H1 (cell line): Measurements from ENCODE around the gene NFIX.

Source experiments
- CTCF ChIP-seq, 3 experiments: IDR thresholded peaks; 1 replicate in 2 of 3; 2 replicates in 1 of 3; pipeline versions ENCODE4 v1.5.1 to v1.6.1; 2011; ENCODE audit warnings: low read length in 3 of 3, mild to moderate bottlenecking in 3 of 3, inconsistent platforms in 2 of 3, low read depth in 1 of 3, moderate library complexity in 1 of 3; ENCODE audit not compliant: insufficient read depth in 1 of 3; ENCODE audit errors: control extremely low read depth in 1 of 3
- JUN ChIP-seq: IDR thresholded peaks from 2 replicates; pipeline ENCODE4 v1.6.1; 2011; ENCODE audit warnings: low read depth, mild to moderate bottlenecking, improper control_type of control experiment, low read length
- MAFK ChIP-seq: IDR thresholded peaks from 2 replicates; pipeline ENCODE4 v1.6.1; 2012; ENCODE audit warnings: low read depth, mild to moderate bottlenecking, improper control_type of control experiment, low read length
- POU5F1 ChIP-seq: IDR thresholded peaks from 2 replicates; pipeline ENCODE4 v1.6.1; 2011; ENCODE audit warnings: low read depth, mild to moderate bottlenecking, low read length, moderate library complexity
- TCF12 ChIP-seq: IDR thresholded peaks from 2 replicates; pipeline ENCODE4 v1.6.1; 2011; ENCODE audit warnings: low read depth, mild to moderate bottlenecking, low read length

GRCh38 chr19:13015361-13016223 lies 20.3 kb downstream of the NFIX start:
- TF ChIP-seq MAFK = no peak
- TF ChIP-seq POU5F1 = no peak
- TF ChIP-seq TCF12 = no peak
- no peak for TF ChIP-seq JUN
- TF ChIP-seq CTCF (IDR thresholded peaks at IDR 0.05; ENCODE audit: control extremely low read depth in 1 of 3, insufficient read depth in 1 of 3, low read depth in 1 of 3, low read length in 3 of 3) = no peak
